HG03565 (cell line): ENCODE measurements around the gene TMEM62.

Experiments used
- ATAC-seq: cut with Tn5 transposase; IDR thresholded peaks from one replicate; pipeline ENCODE4 v1.9.1; 2021; ENCODE audit warnings: mild to moderate bottlenecking, moderate library complexity; ENCODE audit not compliant: unreplicated experiment

The TMEM62 gene

GRCh38 chr15:43226436-43227305, 93.3 kb downstream of the TMEM62 start:
- ATAC-seq: no peak

DNA sequence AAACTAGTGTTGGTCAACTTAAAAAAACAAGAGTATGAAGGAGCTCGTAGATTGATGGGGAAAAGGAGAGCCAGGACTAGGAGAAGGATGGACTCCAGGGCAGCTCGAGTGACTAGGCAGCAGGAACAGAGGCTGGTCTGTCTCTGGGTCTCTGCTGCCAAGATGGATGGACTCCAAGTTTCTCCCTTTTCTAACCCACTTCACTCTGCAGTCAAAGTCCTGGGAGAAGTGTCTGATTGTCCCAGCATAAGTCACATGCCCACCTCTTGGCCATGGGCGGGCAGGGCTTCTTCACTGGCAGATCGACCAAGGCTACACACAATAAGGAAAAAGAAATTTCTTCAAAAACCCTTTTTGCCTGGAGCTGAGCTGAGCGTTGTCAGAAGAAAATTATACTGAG, 96.6 kb downstream of the TMEM62 start:
- no peak for ATAC-seq

- no peak for ATAC-seq
Measured at GRCh38 chr15:43230640-43231115, 97.3 kb downstream of the TMEM62 start.

DNA sequence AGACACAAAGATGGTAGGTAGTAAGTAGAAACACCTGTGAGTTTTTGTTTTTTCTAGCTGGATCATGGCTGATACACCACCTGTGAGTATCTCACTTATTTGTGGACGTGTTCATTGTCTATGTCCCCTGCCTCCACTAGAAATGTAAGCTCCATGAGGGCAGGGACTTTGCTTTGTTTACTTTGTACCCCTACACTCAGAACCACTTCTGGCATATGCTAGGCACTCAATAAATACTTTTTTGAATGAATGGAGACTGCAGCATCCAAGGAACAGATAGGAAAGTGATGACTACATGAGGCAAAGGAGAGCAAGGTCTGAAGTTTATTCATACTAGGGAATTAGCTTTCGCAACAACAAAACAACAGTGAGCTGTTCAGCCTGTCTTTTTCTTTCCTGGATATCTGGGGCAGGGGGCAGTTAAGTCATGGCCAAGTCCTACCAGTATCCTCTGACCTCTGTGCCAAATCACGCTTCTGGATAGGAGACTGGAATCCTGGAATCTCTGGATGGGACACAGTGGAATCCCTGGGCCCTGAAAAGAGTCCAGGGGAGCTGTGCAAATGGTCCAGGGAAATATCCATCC, 99.0 kb downstream of the TMEM62 start:
- no peak for ATAC-seq
